Immature natural killer cell (primary cell): Measurements from ENCODE around the gene FZD2. TPM values are rescaled to one million over a fixed set of nuclear protein-coding genes. Genes with fewer than 3 reads are reported as not detected.
"Not testable (repeated sequence)": the region's sequence is repeated elsewhere in the genome, so short reads cannot be mapped to it uniquely, and the experiment has no call there.

ENCODE experiments used
- DNase-seq, 3 donors: peaks; one replicate each; pipeline ENCODE4 v3.0.0; 2022; ENCODE audit warnings: mixed read lengths in 1 of 3
- H3K27ac Mint-ChIP-seq, 6 donors: one replicate each; pipeline ENCODE4 v1.8.0; 2020; ENCODE audit warnings: mixed read lengths in 6 of 6, mild to moderate bottlenecking in 5 of 6, inconsistent platforms in 4 of 6, moderate library complexity in 3 of 6
- H3K27me3 Mint-ChIP-seq, 3 donors: one replicate each; pipeline ENCODE4 v1.8.0; 2020 to 2021; ENCODE audit warnings: low read depth in 3 of 3, mild to moderate bottlenecking in 3 of 3, mixed read lengths in 3 of 3, moderate library complexity in 3 of 3, inconsistent platforms in 1 of 3
- H3K36me3 Mint-ChIP-seq, 3 donors: one replicate each; pipeline ENCODE4 v1.8.0; 2020; ENCODE audit warnings: mixed read lengths in 3 of 3, inconsistent platforms in 2 of 3, mild to moderate bottlenecking in 2 of 3
- H3K4me1 Mint-ChIP-seq, 2 donors: one replicate each; pipeline ENCODE4 v1.8.0; 2020; ENCODE audit warnings: inconsistent platforms in 2 of 2, mild to moderate bottlenecking in 2 of 2, mixed read lengths in 2 of 2, moderate library complexity in 1 of 2
- H3K4me3 Mint-ChIP-seq, 5 donors: one replicate each; pipeline ENCODE4 v1.8.0; 2020; ENCODE audit warnings: mild to moderate bottlenecking in 5 of 5, mixed read lengths in 5 of 5, inconsistent platforms in 3 of 5, moderate library complexity in 3 of 5
- H3K9me3 Mint-ChIP-seq, 6 donors: one replicate each; pipeline ENCODE4 v1.8.0; 2020; ENCODE audit warnings: mild to moderate bottlenecking in 6 of 6, mixed read lengths in 6 of 6, inconsistent platforms in 4 of 6, moderate library complexity in 3 of 6
- polyA plus RNA-seq, 3 donors: library from polyadenylated mRNA; unstranded; fragments of 300-500 nt; fragmentation: Illumina TruSeq; gene quantifications; one replicate each; pipeline ENCODE4 v1.2.3, GENCODE V29; 2021

Gene FZD2
- polyA plus RNA-seq = 1 to 10 TPM in 1 of 3 donors, under 1 TPM in 2; 0.56 to 3.3 (median 0.97) TPM

DNA sequence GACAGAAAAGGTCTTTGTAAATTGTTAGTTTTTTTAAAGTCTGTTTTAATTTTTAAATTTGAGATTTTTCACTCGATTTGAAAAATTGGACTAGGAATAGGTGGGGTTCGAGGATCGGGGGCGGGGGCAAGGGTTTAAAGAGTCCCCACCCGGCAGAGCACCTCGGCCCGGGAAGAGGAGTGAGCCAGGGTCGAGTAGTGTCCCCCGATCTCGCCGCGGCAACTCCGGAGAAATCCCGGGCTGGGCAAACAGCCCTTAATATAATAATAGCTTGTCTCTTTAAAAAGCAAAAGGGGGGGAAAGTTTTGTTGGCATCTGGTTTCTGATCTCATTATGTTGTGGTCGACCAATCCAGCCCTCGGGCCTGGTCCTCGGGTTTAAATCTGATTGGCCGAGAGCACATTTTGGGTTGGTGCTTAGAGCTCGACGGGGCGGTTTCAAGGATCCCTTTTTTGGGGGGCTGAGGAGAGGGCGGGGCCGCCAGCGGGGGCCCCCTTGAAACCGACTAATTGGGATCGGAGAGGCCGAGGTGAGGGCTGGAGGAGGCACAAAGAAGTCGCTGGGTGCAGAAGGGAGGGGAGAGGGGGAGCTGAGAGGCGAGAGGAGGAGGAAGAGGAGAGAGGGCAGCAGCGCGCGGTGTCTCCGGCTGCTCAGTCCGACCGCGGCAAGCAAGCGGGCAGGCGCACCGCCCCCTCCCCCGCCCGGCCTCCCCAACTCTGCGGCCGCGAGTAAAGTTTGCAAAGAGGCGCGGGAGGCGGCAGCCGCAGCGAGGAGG, at the start of gene FZD2:
FZD2 (plus strand) TSS at position 653 of the 775 bp plus-strand sequence. CDS start 205 bp downstream, outside the sequence.
- Mint-ChIP-seq H3K36me3 (no peaks in the 10 kb centered on the region), H3K27me3 (peaks cover 5 to 33% (median 11%) of the 10 kb centered on the region in 3 donors), H3K4me1 (peaks cover 16 to 35% of the 10 kb centered on the region in 2 donors), H3K9me3 (no peaks in the 10 kb centered on the region), H3K4me3 (peak within 1 kb of the TSS; percentile 93 to 96 (median 94)), H3K27ac (peak within 1 kb of the TSS; percentile 51 to 92 (median 76))
- peak; percentile 74 to 81 (median 77) for DNase-seq

- not testable (repeated sequence) for H3K36me3 Mint-ChIP-seq, H3K4me1 Mint-ChIP-seq, H3K27ac Mint-ChIP-seq, DNase-seq, H3K9me3 Mint-ChIP-seq, H3K4me3 Mint-ChIP-seq
- H3K27me3 Mint-ChIP-seq = peaks cover 0 to 11% (median 2%) of the 10 kb centered on the region in 3 donors
These were observed 45.8 kb upstream of the FZD2 start for GRCh38 chr17:44511241-44512134.

DNA sequence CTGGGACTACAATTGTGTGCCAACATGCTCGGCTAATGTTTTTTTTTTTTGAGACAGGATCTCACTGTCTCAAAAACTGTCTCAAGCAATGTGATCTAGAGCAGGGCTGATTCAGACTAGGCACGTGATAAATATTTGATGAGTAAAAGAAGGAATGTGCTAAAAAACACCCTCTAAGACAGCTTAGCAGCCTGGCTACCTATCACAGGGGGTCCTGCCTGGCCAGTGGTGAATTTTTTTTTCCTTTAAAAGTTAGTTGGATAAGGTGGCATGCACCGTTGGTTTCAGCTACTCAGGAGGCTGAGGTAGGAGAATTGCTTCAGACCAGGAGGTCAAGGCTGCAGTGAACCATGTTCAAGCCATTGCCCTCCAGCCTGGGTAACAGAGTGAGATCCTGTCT, 39.3 kb upstream of the FZD2 start:
- Mint-ChIP-seq H3K4me1 (no peaks in the 10 kb centered on the region), H3K27me3 (peaks cover 2 to 4% (median 3%) of the 10 kb centered on the region in 3 donors), H3K4me3 (no peak overlapping the region), H3K27ac (no peak overlapping the region), H3K9me3 (no peaks in the 10 kb centered on the region), H3K36me3 (no peaks in the 10 kb centered on the region)
- DNase-seq = no peak

DNA sequence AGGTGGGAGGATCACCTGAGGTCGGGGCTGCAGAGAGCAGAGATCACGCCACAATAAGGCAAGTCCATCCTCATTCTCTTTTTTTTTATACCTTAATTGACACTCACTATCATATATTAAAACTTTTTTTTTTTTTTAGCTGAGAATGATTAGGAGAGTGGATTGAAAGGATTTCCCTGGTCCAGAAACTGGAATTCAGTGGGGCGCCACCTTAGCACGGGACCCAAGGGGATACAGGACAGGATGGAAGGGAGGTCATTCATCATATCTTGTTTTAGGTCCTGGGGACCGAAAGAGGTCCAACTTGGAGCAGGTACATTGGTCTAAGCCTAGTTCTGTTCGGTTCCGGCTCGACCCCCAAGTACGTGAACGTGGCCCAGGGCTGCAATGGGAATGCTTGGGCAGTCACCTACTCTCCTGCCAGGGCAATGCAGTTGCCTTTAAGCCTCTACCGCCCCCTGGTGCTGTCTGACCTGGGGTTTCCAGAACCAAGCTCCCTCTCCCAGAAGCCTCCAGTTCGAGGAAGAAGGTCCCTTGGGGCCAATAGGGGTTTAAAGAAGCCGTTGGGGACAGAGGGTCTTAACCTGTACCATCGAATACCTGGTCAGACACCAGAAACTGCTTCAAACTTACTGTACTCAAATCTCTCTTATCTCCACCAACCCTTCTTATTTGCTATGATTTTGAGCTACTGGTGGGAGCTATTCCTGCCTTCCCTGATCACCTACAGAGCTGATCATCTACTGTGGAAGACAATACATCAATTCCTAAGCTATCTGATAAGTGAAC, 34.2 kb upstream of the FZD2 start:
- Mint-ChIP-seq H3K4me1 (peaks cover 0 to 4% of the 10 kb centered on the region in 2 donors), H3K36me3 (no peaks in the 10 kb centered on the region), H3K27me3 (peaks cover 0 to 4% (median 2%) of the 10 kb centered on the region in 3 donors), H3K9me3 (no peaks in the 10 kb centered on the region), H3K27ac (no peak overlapping the region), H3K4me3 (no peak overlapping the region)
- DNase-seq = peak; percentile 60 to 68 (median 63)

GRCh38 chr17:44523672-44523972, 33.7 kb upstream of the FZD2 start:
- Mint-ChIP-seq H3K4me3 (no peak overlapping the region), H3K4me1 (peaks cover 0 to 4% of the 10 kb centered on the region in 2 donors), H3K36me3 (no peaks in the 10 kb centered on the region), H3K27me3 (peaks cover 0 to 4% (median 2%) of the 10 kb centered on the region in 3 donors), H3K27ac (no peak overlapping the region), H3K9me3 (no peaks in the 10 kb centered on the region)
- DNase-seq = no peak

DNA sequence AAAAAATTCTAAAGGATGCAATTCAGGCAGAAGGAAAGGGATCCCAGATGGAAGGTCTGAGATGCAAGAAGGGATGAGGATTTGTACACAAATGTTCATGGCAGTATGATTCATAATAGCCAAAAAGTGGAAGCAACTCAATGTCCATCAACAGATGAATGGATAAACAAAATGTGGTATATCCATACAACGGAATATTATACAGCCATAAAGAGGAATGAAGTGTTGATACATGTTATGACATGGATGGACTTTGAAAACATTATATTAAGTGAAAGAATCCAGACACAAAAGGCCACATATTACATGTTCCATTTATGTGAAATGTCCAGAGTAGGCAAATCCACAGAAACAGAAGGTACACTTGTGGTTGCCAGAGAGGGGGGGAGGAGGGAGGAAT, 30.2 kb upstream of the FZD2 start:
- Mint-ChIP-seq H3K9me3 (no peaks in the 10 kb centered on the region), H3K27ac (no peak overlapping the region), H3K4me3 (no peak overlapping the region), H3K27me3 (peaks cover 0 to 7% (median 0%) of the 10 kb centered on the region in 3 donors), H3K4me1 (peaks cover 0 to 4% of the 10 kb centered on the region in 2 donors), H3K36me3 (no peaks in the 10 kb centered on the region)
- no peak for DNase-seq

DNA sequence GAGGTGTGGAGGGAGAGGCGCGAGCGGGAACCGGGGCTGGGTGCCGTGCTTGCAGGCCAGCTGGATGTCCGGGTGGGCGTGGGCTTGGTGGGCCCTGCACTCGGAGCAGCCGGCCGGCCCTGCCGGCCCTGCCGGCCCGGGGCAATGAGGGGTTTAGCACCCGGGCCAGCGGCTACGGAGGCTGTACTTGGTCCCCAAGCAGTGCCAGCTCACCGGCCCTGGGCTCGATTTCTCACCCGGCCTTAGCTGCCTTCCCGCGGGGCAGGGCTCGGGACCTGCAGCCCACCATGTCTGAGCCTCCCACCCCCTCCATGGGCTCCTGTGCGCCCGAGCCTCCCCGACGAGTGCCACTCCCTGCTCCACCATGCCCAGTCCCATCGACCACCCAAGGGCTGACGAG, 29.3 kb upstream of the FZD2 start:
- no peak for DNase-seq
- Mint-ChIP-seq H3K4me3 (no peak overlapping the region), H3K4me1 (peaks cover 0 to 4% of the 10 kb centered on the region in 2 donors), H3K27ac (no peak overlapping the region), H3K9me3 (no peaks in the 10 kb centered on the region), H3K36me3 (no peaks in the 10 kb centered on the region), H3K27me3 (peaks cover 0 to 7% (median 0%) of the 10 kb centered on the region in 3 donors)

- no peak overlapping the region for H3K4me3 Mint-ChIP-seq
- DNase-seq = no peak
- no peaks in the 10 kb centered on the region for H3K36me3 Mint-ChIP-seq
- H3K27me3 Mint-ChIP-seq = peaks cover 0 to 9% (median 0%) of the 10 kb centered on the region in 3 donors
- no peak overlapping the region for H3K27ac Mint-ChIP-seq
- peaks cover 0 to 8% of the 10 kb centered on the region in 2 donors for H3K4me1 Mint-ChIP-seq
- no peaks in the 10 kb centered on the region for H3K9me3 Mint-ChIP-seq
These were observed 27.4 kb upstream of the FZD2 start for GRCh38 chr17:44529864-44530263.

GRCh38 chr17:44530896-44531418, 26.3 kb upstream of the FZD2 start:
- Mint-ChIP-seq H3K36me3 (no peaks in the 10 kb centered on the region), H3K27ac (no peak overlapping the region), H3K9me3 (no peaks in the 10 kb centered on the region), H3K27me3 (peaks cover 0 to 9% (median 0%) of the 10 kb centered on the region in 3 donors), H3K4me1 (peaks cover 0 to 8% of the 10 kb centered on the region in 2 donors), H3K4me3 (no peak overlapping the region)
- DNase-seq = no peak

DNA sequence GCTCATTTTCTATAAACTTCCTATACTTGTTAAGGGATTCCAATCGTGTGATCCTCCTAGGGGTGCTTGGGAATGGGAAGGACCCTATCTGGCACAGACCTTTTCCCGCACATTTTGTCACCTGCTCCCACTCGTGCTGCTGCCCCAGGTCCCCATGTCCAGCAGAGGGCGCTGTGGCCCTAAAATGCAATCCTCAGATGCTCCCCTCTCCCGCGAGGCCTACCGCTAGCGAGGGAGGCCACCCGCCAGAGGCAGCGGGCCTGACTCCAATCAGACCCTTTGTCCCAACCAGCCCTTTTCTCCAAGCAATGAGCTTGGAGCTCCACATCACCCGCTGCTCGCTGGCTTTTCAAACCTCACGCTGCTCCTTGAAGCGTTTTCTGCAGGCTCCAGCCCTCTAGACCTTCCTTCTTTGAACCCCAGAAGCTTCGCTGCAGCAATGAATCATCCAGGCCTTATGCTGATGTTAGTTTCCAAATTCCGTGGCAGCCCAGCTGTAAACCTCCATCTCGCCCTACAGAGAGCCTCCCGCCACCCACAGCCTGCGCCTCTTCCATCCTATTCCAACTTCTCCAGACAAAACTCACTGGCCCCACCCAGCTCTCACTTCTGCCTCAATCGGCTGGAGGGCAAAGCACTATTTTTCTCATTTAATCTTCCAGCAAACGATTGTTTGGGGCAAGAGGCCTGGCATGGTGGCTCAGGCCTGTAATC, 23.6 kb upstream of the FZD2 start:
- no peak overlapping the region for H3K4me3 Mint-ChIP-seq
- peak; percentile 71 to 76 (median 71) for DNase-seq
- H3K36me3 Mint-ChIP-seq = no peaks in the 10 kb centered on the region
- no peaks in the 10 kb centered on the region for H3K9me3 Mint-ChIP-seq
- peaks cover 0 to 4% (median 3%) of the 10 kb centered on the region in 3 donors for H3K27me3 Mint-ChIP-seq
- peak overlapping the region in 1 of 6 donors; percentile 48 for H3K27ac Mint-ChIP-seq
- H3K4me1 Mint-ChIP-seq = peaks cover 0 to 8% of the 10 kb centered on the region in 2 donors

GRCh38 chr17:44536090-44536953, 21.0 kb upstream of the FZD2 start:
- no peaks in the 10 kb centered on the region for H3K9me3 Mint-ChIP-seq
- no peak for DNase-seq
- no peak overlapping the region for H3K27ac Mint-ChIP-seq
- H3K4me3 Mint-ChIP-seq = no peak overlapping the region
- no peaks in the 10 kb centered on the region for H3K36me3 Mint-ChIP-seq
- peaks cover 0 to 8% of the 10 kb centered on the region in 2 donors for H3K4me1 Mint-ChIP-seq
- H3K27me3 Mint-ChIP-seq = peaks cover 0 to 8% (median 7%) of the 10 kb centered on the region in 3 donors

DNA sequence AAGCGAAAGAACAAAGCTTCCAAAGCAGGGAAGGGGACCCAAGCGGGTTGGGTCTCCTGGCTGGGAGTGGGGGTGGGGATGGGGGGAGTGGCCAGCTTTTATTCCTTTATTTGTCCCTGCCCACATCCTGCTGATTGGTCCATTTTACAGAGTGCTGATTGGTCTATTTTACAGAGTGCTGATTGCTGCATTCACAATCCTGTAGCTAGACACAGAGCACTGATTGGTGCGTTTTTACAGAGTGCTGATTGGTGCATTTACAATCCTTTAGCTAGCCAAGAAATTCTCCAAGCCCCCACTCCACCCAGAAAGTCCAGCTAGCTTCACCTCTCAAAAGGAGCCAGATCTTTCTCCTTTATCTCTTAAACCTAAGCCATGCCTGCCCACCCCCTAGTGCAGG, 19.4 kb upstream of the FZD2 start:
- not testable (repeated sequence) for H3K27me3 Mint-ChIP-seq, H3K36me3 Mint-ChIP-seq, DNase-seq, H3K27ac Mint-ChIP-seq, H3K4me1 Mint-ChIP-seq, H3K9me3 Mint-ChIP-seq, H3K4me3 Mint-ChIP-seq
